Lower lobe of right lung (tissue), 2 donors: ENCODE results near the gene AP3D1. TPM values are rescaled to one million over a fixed set of nuclear protein-coding genes. Genes with fewer than 3 reads are reported as not detected.

Experiments
- ATAC-seq, 2 donors: fragments of 200-7000 bp; cut with Tn5 transposase; one replicate each; pipeline ENCODE4 v1.9.1; 2020 to 2022; ENCODE audit warnings: mild to moderate bottlenecking in 2 of 2, moderate library complexity in 2 of 2
- DNase-seq: peaks from one replicate; pipeline ENCODE4 v3.0.0-alpha.2; 2020
- H3K27ac ChIP-seq: fragments of 200-600 bp; one replicate; pipeline ENCODE4 v1.8.0; 2022
- H3K27me3 ChIP-seq: fragments of 200-600 bp; one replicate; pipeline ENCODE4 v1.8.0; 2022; ENCODE audit warnings: low read depth
- H3K36me3 ChIP-seq: fragments of 200-600 bp; one replicate; pipeline ENCODE4 v1.8.0; 2022; ENCODE audit warnings: mild to moderate bottlenecking
- H3K4me1 ChIP-seq: fragments of 200-600 bp; one replicate; pipeline ENCODE4 v1.8.0; 2022
- H3K4me3 ChIP-seq: fragments of 200-600 bp; one replicate; pipeline ENCODE4 v1.8.0; 2022; ENCODE audit warnings: mild to moderate bottlenecking
- H3K9me3 ChIP-seq: fragments of 200-600 bp; one replicate; pipeline ENCODE4 v1.8.0; 2022
- intact Hi-C: fragments of 100-400 bp; cut with DNase I; formaldehyde crosslinking; loops from one replicate; pipeline ENCODE4 v1.11.0; 2022
- total RNA-seq: library from RNA; stranded (reverse); fragmentation: NEBNext Ultra II Directional; extraction: Animal tissue kit (Norgen Biotek cat#: 25700); gene quantifications from one replicate; pipeline ENCODE4 v1.2.1, GENCODE V29; 2021
- TF ChIP-seq, protein P1 (sequence below): fragments of 200-600 bp; IDR thresholded peaks from one replicate; pipeline ENCODE4 v1.8.0; 2022; ENCODE audit warnings: antibody characterized with exemption, mild to moderate bottlenecking
- donor health status: DM: no; HTN: yes; CAD: no; lungs with severe emphysema.

The AP3D1 gene
- total RNA-seq, 1 donor from 2014 or later = 99.5 TPM

DNA sequence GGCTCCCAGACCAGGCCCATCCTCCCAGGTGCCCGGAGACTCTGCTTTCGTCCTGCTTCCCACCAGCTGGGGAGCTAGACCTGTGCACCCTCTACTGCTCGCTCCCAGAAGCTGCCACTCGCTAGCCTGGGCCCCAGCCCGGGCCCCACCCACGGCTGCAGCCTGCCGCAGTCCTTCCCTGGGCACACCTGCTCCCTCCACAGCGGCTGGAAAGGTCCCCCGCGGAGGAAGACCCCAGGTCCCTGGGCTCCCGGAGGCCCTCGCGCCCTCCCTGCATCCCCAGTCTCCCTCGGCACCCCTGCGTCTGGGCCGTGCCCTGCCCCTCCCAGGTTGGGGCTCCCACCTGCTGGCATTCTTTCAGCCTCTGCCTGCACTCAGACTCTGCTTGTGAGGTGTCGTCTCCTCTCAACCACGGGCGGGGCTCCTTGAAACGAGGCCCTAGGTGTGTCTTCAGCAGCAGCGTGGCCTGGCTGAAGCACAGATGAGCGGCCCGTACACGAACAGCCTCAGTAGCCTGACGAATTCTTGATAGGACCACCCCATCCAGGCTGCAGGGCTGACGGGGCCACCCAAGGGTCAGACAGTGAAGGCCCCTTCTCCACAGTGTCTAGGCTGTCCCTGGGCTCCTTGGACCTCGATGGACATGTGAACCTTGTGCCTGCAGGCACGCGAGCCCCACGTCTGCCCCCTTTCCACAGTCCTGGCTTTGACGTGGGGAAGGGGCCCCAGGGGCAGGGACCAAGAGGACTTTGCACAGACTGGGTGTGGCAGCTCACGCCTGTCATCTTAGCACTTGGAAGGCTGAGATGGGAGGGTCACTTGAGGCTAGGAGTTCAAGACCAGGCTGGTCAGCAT is 40.3 kb upstream of the AP3D1 start:
- H3K4me3 ChIP-seq = no peak overlapping the region
- ATAC-seq (peak in 1 of 2 donors; percentile 29), DNase-seq (no peak)
- TF ChIP-seq, protein P1, sequence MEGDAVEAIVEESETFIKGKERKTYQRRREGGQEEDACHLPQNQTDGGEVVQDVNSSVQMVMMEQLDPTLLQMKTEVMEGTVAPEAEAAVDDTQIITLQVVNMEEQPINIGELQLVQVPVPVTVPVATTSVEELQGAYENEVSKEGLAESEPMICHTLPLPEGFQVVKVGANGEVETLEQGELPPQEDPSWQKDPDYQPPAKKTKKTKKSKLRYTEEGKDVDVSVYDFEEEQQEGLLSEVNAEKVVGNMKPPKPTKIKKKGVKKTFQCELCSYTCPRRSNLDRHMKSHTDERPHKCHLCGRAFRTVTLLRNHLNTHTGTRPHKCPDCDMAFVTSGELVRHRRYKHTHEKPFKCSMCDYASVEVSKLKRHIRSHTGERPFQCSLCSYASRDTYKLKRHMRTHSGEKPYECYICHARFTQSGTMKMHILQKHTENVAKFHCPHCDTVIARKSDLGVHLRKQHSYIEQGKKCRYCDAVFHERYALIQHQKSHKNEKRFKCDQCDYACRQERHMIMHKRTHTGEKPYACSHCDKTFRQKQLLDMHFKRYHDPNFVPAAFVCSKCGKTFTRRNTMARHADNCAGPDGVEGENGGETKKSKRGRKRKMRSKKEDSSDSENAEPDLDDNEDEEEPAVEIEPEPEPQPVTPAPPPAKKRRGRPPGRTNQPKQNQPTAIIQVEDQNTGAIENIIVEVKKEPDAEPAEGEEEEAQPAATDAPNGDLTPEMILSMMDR = no peak
- H3K36me3 ChIP-seq = peaks cover 84% of the 10 kb centered on the region
- H3K27ac ChIP-seq = no peak overlapping the region
- H3K9me3 ChIP-seq = no peaks in the 10 kb centered on the region
- intact Hi-C loops = no loop called here
- H3K4me1 ChIP-seq = peaks cover 25% of the 10 kb centered on the region
- H3K27me3 ChIP-seq = no peaks in the 10 kb centered on the region

DNA sequence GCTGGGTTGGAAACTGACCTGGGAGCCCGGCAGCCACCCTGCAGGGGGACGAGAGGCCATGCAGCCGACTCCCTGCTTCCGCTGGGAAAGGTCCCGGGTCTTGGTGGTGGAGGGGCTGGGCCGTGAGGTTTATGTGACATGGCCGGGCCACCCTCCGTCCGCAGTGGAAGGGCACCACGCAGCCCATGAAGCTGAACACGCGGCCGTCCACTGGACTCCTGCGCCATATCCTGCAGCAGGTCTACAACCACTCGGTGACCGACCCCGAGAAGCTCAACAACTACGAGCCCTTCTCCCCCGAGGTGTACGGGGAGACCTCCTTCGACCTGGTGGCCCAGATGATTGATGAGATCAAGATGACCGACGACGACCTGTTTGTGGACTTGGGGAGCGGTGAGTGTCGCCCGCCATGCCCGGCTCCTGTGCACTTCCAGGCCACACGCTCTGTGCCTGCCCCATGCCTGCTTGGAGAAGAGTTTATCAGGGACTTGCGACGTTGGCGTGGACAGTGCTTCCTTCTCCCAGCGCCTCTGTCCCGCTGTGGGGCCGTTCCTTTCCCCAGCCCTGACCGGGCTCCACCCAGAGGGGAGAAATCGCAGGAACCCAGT is 39.6 kb upstream of the AP3D1 start:
- DNase-seq (no peak), ATAC-seq (no peak)
- Histone ChIP-seq H3K4me1 (peaks cover 33% of the 10 kb centered on the region), H3K27ac (no peak overlapping the region), H3K27me3 (no peaks in the 10 kb centered on the region), H3K9me3 (no peaks in the 10 kb centered on the region), H3K4me3 (no peak overlapping the region), H3K36me3 (peaks cover 82% of the 10 kb centered on the region)
- TF ChIP-seq, protein P1 = no peak
- intact Hi-C loops = no loop called here

DNA sequence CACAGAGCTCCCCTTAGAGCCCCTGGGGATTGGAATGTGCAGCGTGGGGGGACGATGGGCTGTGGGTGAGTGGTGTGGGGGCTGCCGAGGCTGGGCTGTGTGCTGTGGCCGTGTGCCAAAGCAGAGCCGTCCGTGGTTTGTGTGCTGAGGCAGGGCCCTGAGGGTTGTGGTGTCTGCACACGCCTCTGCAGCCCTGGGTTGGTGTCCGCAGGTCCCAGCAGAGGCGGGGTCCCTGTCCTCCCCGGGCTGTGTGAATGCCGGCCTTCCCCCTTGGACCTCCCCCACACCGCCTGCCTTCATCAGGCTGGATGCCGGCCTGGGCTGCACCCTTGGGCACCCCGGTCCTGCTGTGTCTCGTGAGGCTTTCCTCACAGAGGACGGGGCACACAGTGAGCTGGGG is 38.5 kb upstream of the AP3D1 start:
- Histone ChIP-seq H3K27ac (no peak overlapping the region), H3K4me1 (peaks cover 43% of the 10 kb centered on the region), H3K4me3 (no peak overlapping the region), H3K27me3 (no peaks in the 10 kb centered on the region), H3K36me3 (peaks cover 72% of the 10 kb centered on the region), H3K9me3 (no peaks in the 10 kb centered on the region)
- DNase-seq = no peak
- TF ChIP-seq, protein P1 = no peak
- intact Hi-C loops = no loop called here
- ATAC-seq = no peak

DNA sequence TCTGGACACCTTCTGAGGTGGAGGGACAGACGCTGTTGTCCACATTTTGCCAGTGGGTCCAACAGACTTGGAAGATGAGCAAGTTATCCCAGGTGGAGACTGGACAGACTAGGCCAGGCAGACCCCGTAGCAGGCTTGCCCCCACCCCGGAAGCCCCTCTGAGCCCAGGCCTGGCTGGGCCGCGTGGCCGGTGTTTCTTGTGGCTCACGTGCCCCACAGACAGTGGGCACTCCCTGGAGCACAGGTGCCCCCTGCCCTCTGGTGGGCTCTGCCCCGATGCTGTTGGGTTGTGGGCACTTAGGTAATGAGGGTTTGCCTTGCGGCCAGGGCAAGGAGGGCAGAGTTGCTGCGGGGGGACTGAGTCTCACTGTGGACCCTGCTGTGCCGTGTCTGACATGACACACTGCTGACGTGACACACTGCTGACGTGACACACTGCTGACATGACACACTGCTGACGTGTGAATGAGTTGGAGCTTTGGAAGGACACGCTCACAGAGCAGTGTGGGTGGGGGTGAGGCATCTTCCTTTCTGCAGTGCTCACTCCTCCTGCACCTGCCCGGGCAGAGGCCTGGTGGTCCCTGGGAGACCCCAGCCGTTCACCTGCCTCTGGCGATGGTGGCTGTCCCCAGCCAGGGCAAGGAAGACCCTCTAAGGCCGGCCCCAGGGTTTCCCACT is 37.5 kb upstream of the AP3D1 start:
- DNase-seq (no peak), ATAC-seq (no peak)
- no peaks in the 10 kb centered on the region for H3K27me3 ChIP-seq
- H3K4me1 ChIP-seq = peaks cover 50% of the 10 kb centered on the region
- peak overlapping the region; percentile 4 for H3K27ac ChIP-seq
- TF ChIP-seq, protein P1 = no peak
- no peaks in the 10 kb centered on the region for H3K9me3 ChIP-seq
- no peak overlapping the region for H3K4me3 ChIP-seq
- intact Hi-C loops = no loop called here
- H3K36me3 ChIP-seq = peaks cover 62% of the 10 kb centered on the region

DNA sequence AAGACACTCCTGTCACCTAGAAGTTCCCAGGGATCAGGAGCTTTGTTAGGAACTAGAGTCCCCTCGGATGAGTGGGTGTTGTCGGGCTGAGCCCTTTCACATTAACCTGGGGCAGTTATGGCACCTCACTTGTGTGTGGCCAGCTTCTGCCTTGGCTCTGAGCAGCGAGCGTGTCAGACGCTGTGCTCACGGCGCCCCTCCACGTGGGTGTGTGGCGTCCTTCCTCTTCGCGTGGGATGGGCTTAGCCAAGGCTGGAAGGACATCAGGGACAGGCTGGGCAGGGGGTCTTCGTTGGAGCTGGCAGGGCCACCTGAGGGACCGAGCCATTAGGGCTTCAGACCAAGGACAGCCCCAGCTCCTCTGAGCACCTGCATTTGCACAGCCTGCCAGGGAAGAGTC is 35.8 kb upstream of the AP3D1 start:
- peaks cover 61% of the 10 kb centered on the region for H3K4me1 ChIP-seq

More for the DNA sequence above, 35.8 kb upstream of the AP3D1 start:
- Histone ChIP-seq H3K27me3 (no peaks in the 10 kb centered on the region), H3K36me3 (peaks cover 55% of the 10 kb centered on the region), H3K27ac (peak overlapping the region; percentile 75), H3K4me3 (peak overlapping the region; percentile 4), H3K9me3 (no peaks in the 10 kb centered on the region)
- no peak for DNase-seq
- intact Hi-C loops = no loop called here
- ATAC-seq = no peak
- TF ChIP-seq, protein P1 = no peak
